ENCODE results near the gene ZBTB18.
"Not testable (repeated sequence)": the region's sequence is repeated elsewhere in the genome, so short reads cannot be mapped to it uniquely, and the experiment has no call there.

ZBTB18 gene

DNA sequence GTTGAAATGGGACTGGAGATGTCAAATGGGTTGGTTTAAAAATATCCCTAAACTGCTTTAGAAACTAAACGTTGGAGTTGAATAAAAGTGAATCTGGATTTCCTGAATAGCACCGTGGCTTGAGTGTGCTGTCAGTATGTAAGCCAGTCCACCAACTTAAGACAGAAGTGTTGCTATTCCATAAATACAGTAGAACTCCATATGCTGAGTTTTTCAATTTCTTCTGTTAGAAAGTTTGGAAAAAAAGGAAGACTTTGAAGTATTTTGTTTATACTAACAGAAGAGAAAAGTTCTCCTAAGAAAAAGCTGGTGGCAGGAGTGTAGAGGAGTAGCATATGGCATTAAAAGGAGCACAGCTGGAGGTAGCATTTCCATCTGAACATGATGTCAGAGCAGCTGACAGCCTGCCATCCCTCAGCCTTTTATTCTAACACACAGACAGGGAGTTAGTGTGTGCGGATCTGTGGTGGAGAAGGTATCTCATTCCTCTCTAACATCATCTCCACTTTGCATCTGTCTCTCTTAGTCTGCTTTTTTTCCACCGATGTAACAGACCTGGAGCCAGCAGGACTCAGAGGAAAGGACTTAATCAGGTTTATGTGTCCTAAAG is at the start of gene ZBTB18:
Gene ZBTB18 (plus strand): TSS at position 449 of the 610 bp plus-strand sequence. CDS start 149 bp downstream, at position 598.
- no peak for DNase-seq (ENCODE audit: low read depth in 1 of 2, low spot score in 1 of 2)

DNA sequence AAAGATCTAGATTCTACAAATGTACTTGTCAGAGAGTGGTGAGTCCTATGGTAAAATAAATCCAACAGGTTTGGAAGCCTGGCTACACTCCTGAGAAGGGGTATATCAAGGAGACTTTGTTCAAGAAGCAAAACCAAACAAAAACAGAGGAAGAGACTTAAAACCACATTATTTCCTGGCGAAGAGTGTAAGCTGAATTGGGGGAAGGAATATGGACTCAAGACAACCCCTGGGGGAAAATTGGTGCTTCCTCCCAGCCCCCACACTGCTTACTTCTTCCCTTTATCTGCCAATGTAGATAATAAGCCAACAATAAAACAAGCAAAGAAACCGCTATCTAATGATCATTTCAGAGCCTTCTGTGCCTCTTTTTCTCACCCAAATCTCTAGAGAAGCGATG is 48.4 kb upstream of the ZBTB18 start:
- no peak for DNase-seq (ENCODE audit: low read depth in 1 of 2, low spot score in 1 of 2)

DNA sequence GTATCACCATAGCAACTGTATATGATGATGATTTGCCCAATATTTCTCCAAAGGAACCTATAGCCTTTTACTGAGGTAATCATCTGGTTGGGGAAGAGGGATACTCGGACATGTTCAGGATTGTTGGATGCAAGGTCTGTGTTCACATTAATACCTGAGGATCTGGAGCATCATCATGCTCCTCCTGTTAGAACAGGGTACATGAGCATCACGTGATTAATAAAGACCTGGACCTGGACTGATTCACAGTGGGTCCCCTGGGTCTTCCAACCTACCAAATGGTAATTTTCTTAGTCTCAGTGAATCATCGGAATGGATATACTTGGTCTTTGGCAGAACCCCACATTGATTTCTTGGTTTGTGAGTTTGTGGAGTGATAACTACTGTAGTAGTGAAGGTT is 45.6 kb upstream of the ZBTB18 start:
- DNase-seq (ENCODE audit: low read depth in 1 of 2, low spot score in 1 of 2): no peak

- no peak for DNase-seq (ENCODE audit: low read depth in 1 of 2, low spot score in 1 of 2)
Observed at GRCh38 chr1:244006381-244006901, 44.6 kb upstream of the ZBTB18 start.

GRCh38 chr1:244006961-244007360 is 44.1 kb upstream of the ZBTB18 start:
- no peak for DNase-seq (ENCODE audit: low read depth in 1 of 2, low spot score in 1 of 2)

GRCh38 chr1:244010191-244010590 is 40.9 kb upstream of the ZBTB18 start:
- peak in 1 of 2 donors; percentile 20 for DNase-seq (ENCODE audit: low read depth in 1 of 2, low spot score in 1 of 2)

GRCh38 chr1:244010703-244011123 is 40.4 kb upstream of the ZBTB18 start:
- no peak for DNase-seq (ENCODE audit: low read depth in 1 of 2, low spot score in 1 of 2)

GRCh38 chr1:244011271-244011670 is 39.8 kb upstream of the ZBTB18 start:
- DNase-seq (ENCODE audit: low read depth in 1 of 2, low spot score in 1 of 2): no peak

- DNase-seq (ENCODE audit: low read depth in 1 of 2, low spot score in 1 of 2): no peak
Observed at GRCh38 chr1:244011786-244012185, 39.3 kb upstream of the ZBTB18 start.

DNA sequence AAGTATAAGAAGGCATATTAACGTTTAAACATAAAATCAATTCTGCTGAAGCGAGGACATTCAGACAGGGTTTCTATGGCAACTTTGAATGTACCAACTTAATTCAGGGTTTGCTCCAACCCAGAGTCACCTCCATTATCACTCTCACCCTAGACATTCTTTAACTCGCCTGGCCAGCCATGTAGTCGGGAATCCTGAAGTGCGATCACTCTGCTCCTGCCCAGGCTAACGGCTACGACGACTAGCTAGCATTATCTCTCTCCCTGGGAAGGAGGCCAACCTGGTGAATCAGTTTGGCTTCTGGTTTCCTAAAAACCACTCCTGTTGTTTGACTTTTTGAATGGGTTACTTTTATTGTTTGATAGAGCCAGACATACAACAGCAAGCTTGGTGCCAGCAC is 38.9 kb upstream of the ZBTB18 start:
- DNase-seq (ENCODE audit: low read depth in 1 of 2, low spot score in 1 of 2): no peak

DNA sequence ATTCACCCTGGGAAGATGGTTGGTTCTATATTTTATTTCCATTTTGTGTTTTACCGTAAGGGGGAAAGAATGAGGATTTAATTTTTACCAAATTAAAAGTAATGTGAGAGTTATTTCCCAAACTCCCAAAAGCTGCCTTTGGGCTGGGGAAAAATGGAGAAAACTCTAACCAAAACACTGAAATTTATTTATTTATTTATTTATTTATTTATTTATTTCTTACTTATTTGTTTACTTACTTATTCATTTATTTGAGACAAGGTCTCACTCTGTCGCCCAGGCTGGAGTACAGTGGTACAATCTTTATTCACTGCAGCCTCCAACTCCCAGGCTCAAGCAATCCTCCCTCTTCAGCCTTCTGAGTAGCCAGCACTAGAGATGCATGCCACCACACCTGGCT is 38.0 kb upstream of the ZBTB18 start:
- DNase-seq (ENCODE audit: low read depth in 1 of 2, low spot score in 1 of 2): no peak

DNA sequence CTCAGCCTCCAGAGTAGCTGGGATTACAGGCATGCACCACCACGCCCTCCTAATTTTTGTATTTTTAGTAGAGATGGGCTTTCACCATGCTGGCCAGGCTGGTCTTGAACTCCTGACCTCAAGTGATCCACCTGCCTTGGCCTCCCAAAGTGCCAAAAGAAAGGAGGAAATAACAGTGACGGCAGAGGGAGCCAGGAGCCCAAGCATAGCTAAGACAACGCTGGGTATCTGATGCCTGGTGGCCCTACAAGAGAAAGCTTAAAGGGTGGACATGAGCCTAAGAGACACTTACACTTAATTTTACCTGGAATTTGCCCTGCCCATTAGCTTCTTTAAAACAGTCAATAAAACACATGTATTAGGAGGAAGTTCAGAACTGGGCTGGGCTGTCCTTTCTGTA is 36.2 kb upstream of the ZBTB18 start:
- DNase-seq (ENCODE audit: low read depth in 1 of 2, low spot score in 1 of 2): not testable (repeated sequence)

DNA sequence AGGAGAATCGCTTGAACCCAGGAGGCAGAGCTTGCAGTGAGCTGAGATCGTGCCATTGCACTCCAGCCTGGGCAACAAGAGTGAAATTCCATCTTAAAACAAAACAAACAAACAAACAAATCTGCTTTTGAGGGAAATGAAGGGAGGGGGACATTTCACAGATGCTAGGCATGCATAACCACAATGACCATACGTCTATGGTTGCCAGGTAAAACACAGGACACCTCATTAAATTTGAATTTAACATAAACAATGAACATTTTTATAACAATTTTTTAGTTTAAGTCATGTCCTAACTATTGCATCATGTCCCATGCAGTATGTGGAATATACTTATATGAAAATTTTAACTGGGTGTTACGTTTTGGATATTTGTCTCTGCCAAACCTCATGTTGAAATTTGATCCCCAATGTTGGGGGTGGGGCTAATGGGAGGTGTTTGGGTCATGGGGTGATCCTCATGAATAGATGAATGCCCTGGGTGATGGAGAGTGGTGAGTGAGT is 31.0 kb upstream of the ZBTB18 start:
- DNase-seq (ENCODE audit: low read depth in 1 of 2, low spot score in 1 of 2): no peak

- DNase-seq (ENCODE audit: low read depth in 1 of 2, low spot score in 1 of 2): no peak
Observed at GRCh38 chr1:244021427-244021826, 29.7 kb upstream of the ZBTB18 start.

DNA sequence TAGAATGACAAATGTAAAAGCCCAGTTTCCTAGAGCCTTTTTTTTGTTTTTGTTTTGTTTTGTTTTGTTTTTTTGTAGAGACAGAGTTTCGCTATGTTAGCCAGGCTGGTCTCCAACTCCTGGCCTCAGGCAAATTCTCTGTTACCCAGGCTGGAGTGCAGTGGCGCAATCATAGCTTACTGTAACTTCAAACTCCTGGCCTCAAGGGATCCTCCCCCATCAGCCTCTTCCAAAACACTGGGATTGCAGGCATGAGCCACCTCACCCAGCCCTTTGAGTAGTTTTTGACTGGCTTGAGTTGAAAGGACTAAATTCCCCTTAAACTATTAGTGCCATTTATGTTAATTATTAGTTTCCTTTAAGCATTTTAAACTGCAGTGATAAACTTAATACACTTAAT is 28.8 kb upstream of the ZBTB18 start:
- DNase-seq (ENCODE audit: low read depth in 1 of 2, low spot score in 1 of 2): no peak

DNA sequence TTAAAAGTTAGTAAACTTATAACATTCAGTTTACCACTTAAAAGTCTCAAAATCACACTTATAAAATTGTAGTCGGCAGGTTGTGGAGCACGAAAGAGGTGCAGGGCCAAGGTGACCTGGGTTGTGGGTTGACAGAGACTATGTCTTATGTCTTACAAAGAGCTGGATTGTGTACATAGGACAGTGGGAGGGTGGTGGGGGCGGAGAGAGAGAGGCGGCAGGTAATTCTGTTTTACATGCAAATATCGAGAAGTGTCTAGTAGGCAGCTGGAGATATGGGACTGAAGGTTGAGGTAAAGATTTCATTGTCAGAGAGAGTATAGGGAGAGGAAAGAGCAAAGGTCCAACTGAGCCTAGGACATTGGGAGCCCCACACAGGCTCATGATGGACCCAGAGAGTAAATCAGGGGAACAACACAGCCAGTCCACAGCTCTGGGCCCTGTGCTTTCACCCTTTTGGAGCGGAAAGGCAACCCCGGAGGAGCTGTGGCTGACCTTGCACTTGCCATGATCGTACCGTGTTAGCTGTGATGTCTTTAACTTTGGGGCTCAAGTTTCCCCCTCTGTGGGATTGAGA is 28.1 kb upstream of the ZBTB18 start:
- no peak for DNase-seq (ENCODE audit: low read depth in 1 of 2, low spot score in 1 of 2)

DNA sequence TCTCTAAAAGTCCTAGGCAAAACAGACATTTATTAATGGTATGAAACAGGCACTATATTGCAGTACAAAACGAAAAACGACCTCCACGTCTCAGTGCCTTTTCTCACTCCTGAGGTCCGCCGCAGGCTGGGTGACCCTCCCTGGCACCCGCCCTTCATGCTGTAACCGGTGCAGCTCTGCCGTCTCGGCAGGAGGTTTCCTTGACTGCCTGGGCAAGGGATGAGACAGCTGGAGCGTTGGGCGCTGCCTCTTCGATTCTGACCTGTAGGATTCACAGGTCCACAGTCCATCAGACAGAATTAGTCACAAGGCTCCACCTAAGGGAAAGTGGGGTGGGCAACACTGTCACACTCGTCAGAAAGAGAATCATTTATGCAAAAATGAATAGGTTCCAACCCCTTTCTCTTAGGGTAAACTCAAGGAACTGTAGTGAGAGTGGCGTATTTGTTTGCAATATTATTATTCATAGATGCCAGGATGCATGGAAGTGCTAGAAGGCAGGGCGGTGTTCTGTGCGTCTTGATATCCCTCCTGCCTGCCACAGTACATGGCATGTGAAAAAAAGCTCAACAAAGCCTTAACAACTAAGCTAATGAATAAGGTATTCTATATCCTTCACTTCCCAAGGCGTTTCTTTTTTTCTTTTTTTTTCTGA is 23.5 kb upstream of the ZBTB18 start:
- no peak for DNase-seq (ENCODE audit: low read depth in 1 of 2, low spot score in 1 of 2)

DNA sequence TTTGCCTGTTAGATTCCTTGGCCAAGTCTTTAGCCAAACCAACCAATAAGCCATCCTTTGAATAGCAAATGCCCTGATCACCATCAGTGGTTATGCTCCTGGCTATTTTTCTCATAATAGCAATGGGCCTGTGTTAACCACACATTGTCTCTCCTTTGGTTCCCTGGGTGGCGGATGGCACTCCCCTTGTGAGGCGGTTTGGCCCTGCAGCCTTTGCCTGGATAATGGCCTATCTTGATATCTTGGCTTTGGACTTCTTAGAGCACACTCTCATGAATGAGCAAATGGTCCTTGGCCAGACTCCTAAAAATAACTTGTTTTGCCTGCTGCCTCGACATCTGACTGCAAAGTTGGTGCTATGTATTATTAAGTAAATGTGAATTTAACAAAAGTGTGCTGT is 22.4 kb upstream of the ZBTB18 start:
- no peak for DNase-seq (ENCODE audit: low read depth in 1 of 2, low spot score in 1 of 2)

- no peak for DNase-seq (ENCODE audit: low read depth in 1 of 2, low spot score in 1 of 2)
Observed at GRCh38 chr1:244029124-244029523, 22.0 kb upstream of the ZBTB18 start.

GRCh38 chr1:244030481-244031040 is 20.5 kb upstream of the ZBTB18 start:
- DNase-seq (ENCODE audit: low read depth in 1 of 2, low spot score in 1 of 2): no peak

GRCh38 chr1:244035358-244035757 is 15.7 kb upstream of the ZBTB18 start:
- DNase-seq (ENCODE audit: low read depth in 1 of 2, low spot score in 1 of 2): no peak

DNA sequence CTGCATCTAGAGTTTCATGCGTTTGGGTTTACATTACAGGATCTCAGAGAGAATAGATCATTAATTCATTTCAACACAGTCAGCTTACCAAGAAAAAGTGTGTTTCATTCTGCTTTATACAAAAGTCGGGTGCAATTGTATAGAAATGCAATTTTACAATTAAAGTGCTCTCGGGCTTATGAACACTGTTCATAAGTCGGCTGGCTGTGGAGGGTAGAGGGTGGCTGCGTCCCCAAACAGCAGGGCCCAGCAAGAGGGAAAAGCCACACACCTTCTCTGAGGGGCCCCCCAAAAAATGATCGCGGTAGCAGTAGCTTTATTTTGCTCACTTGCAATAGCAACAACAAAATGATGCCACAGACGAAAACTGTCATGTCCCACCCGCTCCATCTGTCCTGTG is 13.8 kb upstream of the ZBTB18 start:
- no peak for DNase-seq (ENCODE audit: low read depth in 1 of 2, low spot score in 1 of 2)
